Measurements from ENCODE around the gene RIPPLY3.

Gene RIPPLY3

GRCh38 chr21:37064841-37065240 is 58.3 kb downstream of the RIPPLY3 start:
- no peak for DNase-seq

DNA sequence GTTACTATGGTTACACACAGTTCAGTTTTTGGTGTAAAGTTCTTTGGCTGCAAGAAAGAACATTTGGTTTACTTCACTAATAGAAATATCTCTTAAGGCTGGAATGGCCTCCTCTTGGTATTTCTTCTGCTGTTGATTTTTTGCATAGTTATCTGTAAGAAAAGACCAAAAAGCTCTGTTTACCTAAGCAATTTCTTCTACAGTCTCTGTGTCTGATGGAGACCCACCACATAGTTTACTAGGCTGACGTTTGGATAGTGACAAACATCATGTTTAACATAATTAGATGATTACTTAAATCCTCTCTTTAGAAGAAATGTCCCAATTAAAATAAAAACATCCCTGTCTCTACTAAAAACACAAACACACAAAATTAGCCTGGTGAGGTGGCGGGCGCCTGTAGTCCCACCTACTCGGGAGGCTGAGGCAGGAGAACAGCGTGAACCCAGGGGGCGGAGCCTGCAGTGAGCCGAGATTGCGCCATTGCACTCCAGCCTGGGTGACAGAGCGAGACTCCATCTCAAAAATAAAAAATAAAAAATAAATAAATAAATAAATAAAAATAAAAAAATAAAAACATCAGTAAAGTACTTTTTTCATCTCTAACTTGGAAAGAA is 59.2 kb downstream of the RIPPLY3 start:
- DNase-seq = no peak

All from hematopoietic multipotent progenitor cell treated with erythropoietin and hydrocortisone succinate and interleukin-3 and kit ligand, for 6 days (in vitro differentiated cells).